Epithelial cell of proximal tubule (primary cell): ENCODE measurements around the gene UBE2K. TPM values are rescaled to one million over a fixed set of nuclear protein-coding genes. Genes with fewer than 3 reads are reported as not detected.
"Not testable (repeated sequence)": the region's sequence is repeated elsewhere in the genome, so short reads cannot be mapped to it uniquely, and the experiment has no call there.

Experiments
- DNase-seq: peaks from one replicate; pipeline ENCODE4 v3.0.0-alpha.2; 2011; ENCODE audit warnings: low read depth
- H3K4me3 ChIP-seq: 2 replicates; pipeline ENCODE4 v1.5.1; 2011; ENCODE audit warnings: low read depth, mild to moderate bottlenecking, low read length
- total RNA-seq: library from RNA; depleted of rRNA; stranded (reverse); fragments of >200 nt; gene quantifications from 2 replicates; pipeline ENCODE4 v1.2.3, GENCODE V29; 2015
- TF ChIP-seq, protein P1 (sequence below): conservative IDR thresholded peaks from 2 replicates; pipeline ENCODE4 v1.5.1; 2012; ENCODE audit warnings: low read depth, mild to moderate bottlenecking, low read length

The UBE2K gene, protein sequence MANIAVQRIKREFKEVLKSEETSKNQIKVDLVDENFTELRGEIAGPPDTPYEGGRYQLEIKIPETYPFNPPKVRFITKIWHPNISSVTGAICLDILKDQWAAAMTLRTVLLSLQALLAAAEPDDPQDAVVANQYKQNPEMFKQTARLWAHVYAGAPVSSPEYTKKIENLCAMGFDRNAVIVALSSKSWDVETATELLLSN
- 26.1 and 32.7 TPM in 2 replicates for total RNA-seq

DNA sequence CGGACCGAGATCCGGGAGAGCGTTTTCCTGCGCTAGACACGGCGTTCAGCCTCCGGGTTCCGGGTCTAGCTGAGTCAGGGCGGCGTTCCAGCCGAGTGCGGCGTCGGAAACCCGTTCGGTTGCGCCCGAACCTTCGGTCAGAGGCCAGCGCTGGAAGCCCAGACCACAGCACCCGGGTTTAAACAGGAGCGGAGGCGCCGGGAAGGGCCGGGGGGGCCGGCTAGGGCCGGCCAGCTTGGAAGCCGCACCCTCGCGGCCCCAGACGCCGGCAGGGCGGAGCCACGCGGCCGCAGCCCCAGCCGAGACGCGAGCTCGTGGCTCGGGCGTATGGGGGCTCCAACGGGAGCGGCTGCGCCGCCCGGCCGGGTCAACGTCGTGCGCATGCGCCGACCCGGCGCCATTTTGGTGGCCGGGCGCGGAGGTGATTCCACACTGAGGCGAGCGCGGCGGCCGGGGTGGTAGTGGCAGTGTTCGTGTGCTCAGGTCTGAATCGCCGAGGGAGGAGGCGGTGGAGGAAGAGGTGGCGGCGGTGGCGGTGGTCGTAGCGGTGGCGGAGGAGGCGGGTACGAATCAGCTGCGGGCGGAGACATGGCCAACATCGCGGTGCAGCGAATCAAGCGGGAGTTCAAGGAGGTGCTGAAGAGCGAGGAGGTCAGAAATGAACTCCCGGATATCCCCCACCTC, at the start of gene UBE2K:
UBE2K (plus strand) TSS at position 397 of the 684 bp plus-strand sequence; CDS start at position 589, 192 bp downstream.
- H3K4me3 ChIP-seq = peak within 1 kb of the TSS; percentile 93
- TF ChIP-seq, protein P1, sequence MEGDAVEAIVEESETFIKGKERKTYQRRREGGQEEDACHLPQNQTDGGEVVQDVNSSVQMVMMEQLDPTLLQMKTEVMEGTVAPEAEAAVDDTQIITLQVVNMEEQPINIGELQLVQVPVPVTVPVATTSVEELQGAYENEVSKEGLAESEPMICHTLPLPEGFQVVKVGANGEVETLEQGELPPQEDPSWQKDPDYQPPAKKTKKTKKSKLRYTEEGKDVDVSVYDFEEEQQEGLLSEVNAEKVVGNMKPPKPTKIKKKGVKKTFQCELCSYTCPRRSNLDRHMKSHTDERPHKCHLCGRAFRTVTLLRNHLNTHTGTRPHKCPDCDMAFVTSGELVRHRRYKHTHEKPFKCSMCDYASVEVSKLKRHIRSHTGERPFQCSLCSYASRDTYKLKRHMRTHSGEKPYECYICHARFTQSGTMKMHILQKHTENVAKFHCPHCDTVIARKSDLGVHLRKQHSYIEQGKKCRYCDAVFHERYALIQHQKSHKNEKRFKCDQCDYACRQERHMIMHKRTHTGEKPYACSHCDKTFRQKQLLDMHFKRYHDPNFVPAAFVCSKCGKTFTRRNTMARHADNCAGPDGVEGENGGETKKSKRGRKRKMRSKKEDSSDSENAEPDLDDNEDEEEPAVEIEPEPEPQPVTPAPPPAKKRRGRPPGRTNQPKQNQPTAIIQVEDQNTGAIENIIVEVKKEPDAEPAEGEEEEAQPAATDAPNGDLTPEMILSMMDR = no peak
- no peak for DNase-seq

DNA sequence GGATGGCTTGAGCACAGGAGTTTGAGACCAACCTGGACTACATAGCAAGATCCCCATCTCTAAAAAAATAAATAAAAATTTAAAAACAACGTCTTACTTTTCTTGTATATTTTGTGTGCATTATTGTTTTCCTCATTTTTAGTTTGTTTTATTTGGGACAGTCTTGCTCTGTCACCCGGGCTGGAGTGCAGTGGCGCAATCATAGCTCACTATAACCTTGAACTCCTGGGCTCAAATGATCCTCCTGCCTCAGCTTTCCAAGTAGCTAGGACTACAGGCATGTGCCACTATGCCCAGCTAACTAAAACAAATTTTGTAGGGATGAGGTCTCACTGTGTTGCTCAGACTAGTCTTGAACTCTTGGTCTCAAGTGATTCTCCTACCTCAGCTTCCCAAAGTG, 49.7 kb upstream of the UBE2K start:
- no peak overlapping the region for H3K4me3 ChIP-seq
- DNase-seq = no peak
- TF ChIP-seq, protein P1 = no peak

DNA sequence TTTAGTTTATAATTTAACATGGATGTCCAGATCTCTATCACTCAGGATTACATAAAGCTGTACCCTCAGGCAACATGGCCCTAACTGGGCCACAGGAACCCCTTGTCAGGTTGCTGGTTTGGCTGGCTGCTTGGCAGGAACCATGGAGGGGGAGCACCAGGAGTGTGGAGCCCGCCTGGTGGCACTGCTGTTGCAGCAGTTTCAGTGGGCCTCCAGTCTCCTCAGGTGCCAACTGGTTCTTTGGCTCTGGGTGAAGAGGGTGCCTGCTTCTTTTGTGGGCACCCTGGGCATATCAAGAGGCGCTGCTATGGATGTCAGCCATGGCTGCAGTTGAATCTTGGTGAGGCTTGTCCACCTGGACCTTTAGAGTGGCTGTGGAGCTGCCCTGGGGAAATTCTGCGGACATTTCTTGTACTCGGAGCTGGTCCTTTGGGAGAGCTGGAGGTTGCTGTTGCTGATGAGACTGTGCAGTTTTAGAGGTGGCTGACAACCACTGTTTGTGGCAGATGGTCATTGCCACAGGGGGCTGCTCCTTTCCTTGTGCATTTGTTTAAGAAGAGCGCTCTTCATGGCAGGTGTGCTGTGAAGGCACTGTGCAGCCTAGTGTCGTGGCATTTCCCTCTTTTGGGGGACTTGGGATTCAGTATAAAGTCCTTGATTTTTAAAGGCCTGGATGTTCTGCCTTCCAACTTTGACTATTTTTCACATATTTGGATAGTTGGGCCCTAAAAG, 48.9 kb upstream of the UBE2K start:
- H3K4me3 ChIP-seq = no peak overlapping the region
- no peak for DNase-seq
- TF ChIP-seq, protein P1 = no peak

DNA sequence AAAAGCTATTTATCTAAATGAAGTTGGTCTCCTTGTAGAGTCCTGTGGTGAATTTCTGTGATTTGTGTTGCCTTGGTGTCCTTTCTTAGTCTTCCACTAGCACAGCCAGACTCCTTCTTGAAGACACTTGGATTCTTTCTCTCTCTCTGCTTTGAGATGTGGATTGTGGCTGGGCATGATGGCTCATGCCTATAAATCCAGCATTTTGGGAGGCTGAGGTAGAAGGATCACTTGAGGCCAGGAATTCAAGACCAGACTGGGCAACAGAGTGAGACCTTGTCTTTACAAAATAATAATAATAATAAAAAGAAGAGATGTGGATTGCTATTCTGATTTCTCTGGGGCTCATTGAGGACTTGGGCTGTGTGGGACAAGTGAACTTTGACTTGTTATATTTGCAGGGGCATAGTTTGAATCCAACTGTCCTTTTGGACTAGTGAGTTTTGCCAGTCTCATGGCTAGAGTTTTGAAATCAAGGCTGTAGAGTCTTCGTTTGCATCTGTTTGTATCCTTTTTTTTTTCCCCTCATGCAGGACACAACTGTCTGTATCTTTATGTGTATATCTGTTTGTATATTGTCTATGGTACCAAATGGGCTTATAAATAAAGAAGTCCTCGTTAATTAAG, 48.2 kb upstream of the UBE2K start:
- H3K4me3 ChIP-seq = no peak overlapping the region
- TF ChIP-seq, protein P1 = no peak
- DNase-seq = no peak

DNA sequence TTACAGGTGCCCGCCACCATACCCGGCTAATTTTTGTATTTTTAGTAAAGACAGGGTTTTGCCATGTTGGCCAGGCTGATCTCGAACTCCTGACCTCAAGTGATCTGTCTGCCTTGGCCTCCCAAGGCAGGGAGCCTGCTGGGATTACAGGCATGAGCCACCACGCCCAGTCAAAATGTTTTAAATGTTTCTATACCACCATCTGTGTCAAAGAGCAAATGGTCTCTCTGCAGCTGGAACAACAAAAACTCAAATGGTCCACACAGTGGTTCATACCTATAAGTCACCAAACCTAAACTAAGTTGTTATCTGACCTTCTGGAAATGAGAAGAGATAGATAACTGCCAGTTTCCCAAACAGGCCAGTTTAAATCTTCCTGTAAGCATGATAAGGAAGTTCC, 46.4 kb upstream of the UBE2K start:
- DNase-seq, H3K4me3 ChIP-seq: not testable (repeated sequence)

DNA sequence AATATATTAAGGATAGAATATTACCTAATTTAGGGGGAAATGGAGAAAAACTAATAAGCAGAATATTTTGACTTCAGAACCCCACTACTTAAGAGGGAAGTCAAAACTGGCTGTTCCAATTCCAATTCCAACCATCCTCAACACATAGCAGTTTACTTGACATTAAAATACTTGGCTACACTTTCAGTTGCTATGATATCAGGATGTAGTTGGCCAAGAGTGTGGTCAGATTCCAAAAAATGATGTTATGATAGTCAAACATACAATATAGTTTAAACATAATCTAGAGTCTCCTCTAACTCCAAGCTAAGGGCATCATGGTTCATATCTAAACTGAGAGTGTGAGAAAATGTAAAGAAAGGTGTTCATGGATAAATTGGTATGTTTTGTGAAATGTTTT, 42.7 kb upstream of the UBE2K start:
- TF ChIP-seq, protein P1 = no peak
- DNase-seq = no peak
- no peak overlapping the region for H3K4me3 ChIP-seq

DNA sequence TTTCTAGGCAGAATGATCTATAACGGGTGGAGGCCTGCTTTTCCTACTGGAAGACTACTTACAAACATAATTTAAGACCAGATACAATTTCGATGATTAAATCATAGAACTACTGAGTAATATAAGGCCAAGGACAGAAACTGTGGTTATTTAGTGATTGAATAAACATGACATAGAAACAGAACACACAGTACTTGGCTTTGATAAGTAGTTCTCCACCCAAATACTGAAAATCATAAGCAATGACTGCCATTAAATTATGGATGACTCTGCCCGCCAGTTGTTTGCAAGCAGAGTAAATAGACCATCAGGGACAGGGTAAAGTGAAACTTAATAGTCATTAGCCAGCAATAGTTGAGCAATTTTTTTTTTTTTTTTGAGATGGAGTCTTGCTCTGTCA, 42.1 kb upstream of the UBE2K start:
- TF ChIP-seq, protein P1 = no peak
- no peak for DNase-seq
- no peak overlapping the region for H3K4me3 ChIP-seq

DNA sequence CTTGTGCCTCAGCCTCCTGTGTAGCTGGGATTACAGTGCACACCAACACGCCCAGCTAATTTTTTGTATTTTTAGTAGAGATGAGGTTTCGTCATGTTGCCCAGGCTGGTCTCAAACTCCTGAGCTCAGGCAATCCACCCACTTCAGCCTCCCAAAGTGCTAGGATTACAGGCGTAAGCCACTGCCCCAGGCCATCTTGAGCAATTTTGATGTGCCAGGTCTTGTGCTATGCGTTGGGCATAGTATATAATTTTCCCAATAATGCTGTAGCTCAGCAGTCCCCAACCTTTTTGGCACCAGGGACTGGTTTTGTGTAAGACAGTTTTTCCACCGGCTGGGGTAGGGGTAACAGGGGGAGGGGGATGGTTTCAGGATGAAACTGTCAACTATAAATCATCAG, 41.3 kb upstream of the UBE2K start:
- not testable (repeated sequence) for H3K4me3 ChIP-seq, DNase-seq
